Erythroblast (primary cell): ENCODE measurements around the gene CRAT.
"Not testable (repeated sequence)": the region's sequence is repeated elsewhere in the genome, so short reads cannot be mapped to it uniquely, and the experiment has no call there.

Source experiments
- DNase-seq, 2 experiments: peaks; one replicate each; lab custom pipeline; 2025; lab: John Stamatoyannopoulos, UW
- GATA1 ChIP-seq: IDR thresholded peaks from 2 replicates; pipeline ENCODE4 v1.6.1; 2011; ENCODE audit warnings: low read depth, mild to moderate bottlenecking, control low read depth, low read length, moderate library complexity
- POLR2A ChIP-seq: IDR thresholded peaks from 2 replicates; pipeline ENCODE4 v1.6.1; 2011; ENCODE audit warnings: mild to moderate bottlenecking, low read length

CRAT gene

GRCh38 chr9:129131300-129132145 is 20.9 kb upstream of the CRAT start:
- peak; percentile 77 to 87 for DNase-seq
- no peak for TF ChIP-seq POLR2A
- no peak for TF ChIP-seq GATA1

GRCh38 chr9:129130791-129131190 is 20.2 kb upstream of the CRAT start:
- no peak for DNase-seq
- no peak for TF ChIP-seq POLR2A
- no peak for TF ChIP-seq GATA1

- not testable (repeated sequence) for DNase-seq
These were observed 19.7 kb upstream of the CRAT start for GRCh38 chr9:129130271-129130670.

- DNase-seq, result no peak
- TF ChIP-seq POLR2A, result no peak
- TF ChIP-seq GATA1, result no peak
These were observed 18.1 kb upstream of the CRAT start for GRCh38 chr9:129128689-129129088.

GRCh38 chr9:129126749-129127618 is 16.4 kb upstream of the CRAT start:
- TF ChIP-seq POLR2A, result no peak
- TF ChIP-seq GATA1, result no peak
- DNase-seq, result no peak

GRCh38 chr9:129125478-129125877 is 14.9 kb upstream of the CRAT start:
- no peak for TF ChIP-seq GATA1
- no peak for TF ChIP-seq POLR2A
- DNase-seq, result no peak

GRCh38 chr9:129124506-129125069 is 14.0 kb upstream of the CRAT start:
- TF ChIP-seq GATA1 (no peak), POLR2A (no peak)
- DNase-seq, result peak; percentile 41 to 71

- DNase-seq, result not testable (repeated sequence)
These were observed 12.4 kb upstream of the CRAT start for GRCh38 chr9:129122976-129123375.

- no peak for TF ChIP-seq POLR2A
- no peak for TF ChIP-seq GATA1
- DNase-seq, result no peak
These were observed 11.5 kb upstream of the CRAT start for GRCh38 chr9:129122133-129122532.

- no peak for TF ChIP-seq GATA1
- no peak for TF ChIP-seq POLR2A
- no peak for DNase-seq
These were observed 10.9 kb upstream of the CRAT start for GRCh38 chr9:129121483-129121882.

- no peak for TF ChIP-seq POLR2A
- no peak for TF ChIP-seq GATA1
- no peak for DNase-seq
These were observed 8.2 kb upstream of the CRAT start for GRCh38 chr9:129118799-129119198.

- TF ChIP-seq GATA1, result no peak
- no peak for TF ChIP-seq POLR2A
- DNase-seq, result peak; percentile 62 to 85
These were observed 3.2 kb upstream of the CRAT start for GRCh38 chr9:129113645-129114304.

- DNase-seq, result not testable (repeated sequence)
These were observed 1.9 kb upstream of the CRAT start for GRCh38 chr9:129112526-129112925.

GRCh38 chr9:129111528-129112151 is 1.0 kb upstream of the CRAT start:
- DNase-seq, result peak; percentile 71 to 72

More at GRCh38 chr9:129111528-129112151, 1.0 kb upstream of the CRAT start:
- TF ChIP-seq GATA1, result no peak
- no peak for TF ChIP-seq POLR2A
